Mesenchymal stem cell (in vitro differentiated cells and primary cell): ENCODE measurements around the gene POLR2E.

Source experiments
- DNase-seq: peaks from one replicate; pipeline ENCODE4 v3.0.0-alpha.2; 2013
- H2AFZ ChIP-seq: one replicate; pipeline ENCODE4 v1.6.1; 2013; ENCODE audit warnings: low read depth, mild to moderate bottlenecking, control low read depth, inconsistent platforms, low read length, moderate library complexity
- H2AK5ac ChIP-seq: 2 replicates; pipeline ENCODE4 v1.6.1; 2013; ENCODE audit warnings: low read length, moderate library complexity, mild to moderate bottlenecking, inconsistent platforms; ENCODE audit not compliant: severe bottlenecking
- H2BK120ac ChIP-seq: one replicate; pipeline ENCODE4 v1.6.1; 2013; ENCODE audit warnings: low read depth, mild to moderate bottlenecking, inconsistent platforms, low read length, moderate library complexity
- H2BK12ac ChIP-seq, 2 experiments: one replicate each; pipeline ENCODE4 v1.6.1; 2013; ENCODE audit warnings: inconsistent platforms in 2 of 2, low read length in 2 of 2, mild to moderate bottlenecking in 2 of 2, moderate library complexity in 2 of 2, control low read depth in 1 of 2
- H2BK15ac ChIP-seq: one replicate; pipeline ENCODE4 v1.6.1; 2013; ENCODE audit warnings: mild to moderate bottlenecking, low read depth, inconsistent platforms; ENCODE audit not compliant: poor library complexity, severe bottlenecking
- H2BK5ac ChIP-seq: 2 replicates; pipeline ENCODE4 v1.6.1; 2013; ENCODE audit warnings: low read depth, mild to moderate bottlenecking, low read length, control low read depth, inconsistent platforms; ENCODE audit not compliant: poor library complexity, severe bottlenecking
- H3K14ac ChIP-seq, 2 experiments: one replicate each; pipeline ENCODE4 v1.6.1; 2013; ENCODE audit warnings: inconsistent platforms in 2 of 2, low read length in 2 of 2, control low read depth in 1 of 2, mild to moderate bottlenecking in 1 of 2, moderate library complexity in 1 of 2
- H3K18ac ChIP-seq, 2 experiments: one replicate each; pipeline ENCODE4 v1.6.1; 2013; ENCODE audit warnings: inconsistent platforms in 2 of 2, low read length in 2 of 2, control low read depth in 1 of 2, low read depth in 1 of 2, mild to moderate bottlenecking in 1 of 2
- H3K23ac ChIP-seq, 2 experiments: one replicate each; pipeline ENCODE4 v1.6.1; 2013; ENCODE audit warnings: inconsistent platforms in 2 of 2, low read length in 2 of 2, mild to moderate bottlenecking in 2 of 2, moderate library complexity in 2 of 2, control low read depth in 1 of 2
- H3K27ac ChIP-seq: 2 replicates; pipeline ENCODE4 v1.5.1; 2013; ENCODE audit warnings: mild to moderate bottlenecking, moderate library complexity, low read length, control low read depth, inconsistent platforms; ENCODE audit not compliant: poor library complexity, severe bottlenecking
- H3K27me3 ChIP-seq, 2 experiments: 2 replicates each; pipeline versions ENCODE4 v1.6.1 to v1.7.0; 2013; ENCODE audit warnings: low read length in 2 of 2, mild to moderate bottlenecking in 2 of 2, moderate library complexity in 2 of 2, control low read depth in 1 of 2, inconsistent platforms in 1 of 2; ENCODE audit not compliant: control insufficient read depth in 1 of 2, insufficient read depth in 1 of 2
- H3K36me3 ChIP-seq, 2 experiments: 2 replicates each; pipeline versions ENCODE4 v1.6.1 to v1.7.0; 2013; ENCODE audit warnings: low read length in 2 of 2, control low read depth in 1 of 2, inconsistent platforms in 1 of 2, low read depth in 1 of 2, mild to moderate bottlenecking in 1 of 2; ENCODE audit not compliant: insufficient read depth in 2 of 2, control insufficient read depth in 1 of 2
- H3K4ac ChIP-seq, 2 experiments: one replicate each; pipeline ENCODE4 v1.6.1; 2013; ENCODE audit warnings: inconsistent platforms in 2 of 2, low read length in 2 of 2, mild to moderate bottlenecking in 2 of 2, moderate library complexity in 2 of 2, control low read depth in 1 of 2, low read depth in 1 of 2
- H3K4me1 ChIP-seq: 2 replicates; pipeline ENCODE4 v1.6.1; 2013; ENCODE audit warnings: low read depth, low read length, control low read depth; ENCODE audit not compliant: control insufficient read depth, insufficient read depth
- H3K4me2 ChIP-seq: 2 replicates; pipeline ENCODE4 v1.6.1; 2013; ENCODE audit warnings: low read length, mild to moderate bottlenecking, inconsistent platforms; ENCODE audit not compliant: poor library complexity, severe bottlenecking
- H3K4me3 ChIP-seq, 2 experiments: 2 replicates each; pipeline versions ENCODE4 v1.5.1 to v1.7.0; 2013; ENCODE audit warnings: low read length in 2 of 2, mild to moderate bottlenecking in 2 of 2, control low read depth in 1 of 2, low read depth in 1 of 2; ENCODE audit not compliant: insufficient read depth in 1 of 2
- H3K79me1 ChIP-seq: replicated peaks from 2 replicates; pipeline ENCODE4 v1.6.1; 2013; ENCODE audit warnings: mild to moderate bottlenecking, control low read depth, low read length, inconsistent platforms; ENCODE audit not compliant: poor library complexity, severe bottlenecking
- H3K9ac ChIP-seq: 2 replicates; pipeline ENCODE4 v1.7.0; 2013; ENCODE audit warnings: mild to moderate bottlenecking, low read length, moderate library complexity
- H3K9me3 ChIP-seq: 2 replicates; pipeline ENCODE4 v1.7.0; 2013; ENCODE audit warnings: mild to moderate bottlenecking, low read length; ENCODE audit not compliant: control insufficient read depth
- H4K8ac ChIP-seq: one replicate; pipeline ENCODE4 v1.6.1; 2013; ENCODE audit warnings: inconsistent platforms, mild to moderate bottlenecking, low read length, moderate library complexity
- H4K91ac ChIP-seq: one replicate; pipeline ENCODE4 v1.6.1; 2013; ENCODE audit warnings: mild to moderate bottlenecking, low read length, inconsistent platforms
- WGBS: methylation state at CpG from one replicate; pipeline ENCODE4 v1.1.7; 2013; ENCODE audit warnings: mixed read lengths; 5-methylcytosine and 5-hydroxymethylcytosine counted together

Gene POLR2E

GRCh38 chr19:1074544-1075283 is 20.5 kb downstream of the POLR2E start:
- H3K27ac ChIP-seq: no peak overlapping the region
- 95% methylated on average over 51 of the region's 54 CpGs for WGBS
- H3K27me3 ChIP-seq: peaks cover 21 to 32% of the 10 kb centered on the region in 2 experiments
- H2BK5ac ChIP-seq: no peak overlapping the region
- H3K14ac ChIP-seq: no peak overlapping the region
- no peak overlapping the region for H2BK15ac ChIP-seq
- no peak overlapping the region for H2AFZ ChIP-seq
- no peaks in the 10 kb centered on the region for H3K79me1 ChIP-seq
- no peak overlapping the region for H3K9ac ChIP-seq
- H3K18ac ChIP-seq: no peak overlapping the region
- no peaks in the 10 kb centered on the region for H3K9me3 ChIP-seq
- no peak overlapping the region for H4K91ac ChIP-seq
- peaks cover 21% of the 10 kb centered on the region for H3K4me1 ChIP-seq
- no peak overlapping the region for H3K4ac ChIP-seq
- H3K4me2 ChIP-seq: no peak overlapping the region
- no peak overlapping the region for H3K23ac ChIP-seq
- H2BK120ac ChIP-seq: no peak overlapping the region
- DNase-seq: no peak
- no peaks in the 10 kb centered on the region for H3K36me3 ChIP-seq
- H4K8ac ChIP-seq: no peak overlapping the region
- no peak overlapping the region for H3K4me3 ChIP-seq
- no peak overlapping the region for H2BK12ac ChIP-seq
- H2AK5ac ChIP-seq: no peak overlapping the region

GRCh38 chr19:1073956-1074517 is 21.1 kb downstream of the POLR2E start:
- Histone ChIP-seq H2BK15ac (no peak overlapping the region), H2AK5ac (no peak overlapping the region), H3K23ac (no peak overlapping the region), H3K18ac (no peak overlapping the region), H2AFZ (no peak overlapping the region), H3K27me3 (peaks cover 27 to 38% of the 10 kb centered on the region in 2 experiments), H4K8ac (no peak overlapping the region), H4K91ac (no peak overlapping the region), H3K4me2 (no peak overlapping the region), H3K14ac (no peak overlapping the region), H3K36me3 (no peaks in the 10 kb centered on the region), H3K4me1 (peaks cover 21% of the 10 kb centered on the region), H2BK5ac (no peak overlapping the region), H2BK120ac (no peak overlapping the region), H3K79me1 (no peaks in the 10 kb centered on the region), H3K9ac (no peak overlapping the region), H3K27ac (no peak overlapping the region), H2BK12ac (no peak overlapping the region), H3K4me3 (no peak overlapping the region), H3K4ac (no peak overlapping the region), H3K9me3 (no peaks in the 10 kb centered on the region)
- no peak for DNase-seq
- WGBS: 93% methylated on average over 28 of the region's 28 CpGs

DNA sequence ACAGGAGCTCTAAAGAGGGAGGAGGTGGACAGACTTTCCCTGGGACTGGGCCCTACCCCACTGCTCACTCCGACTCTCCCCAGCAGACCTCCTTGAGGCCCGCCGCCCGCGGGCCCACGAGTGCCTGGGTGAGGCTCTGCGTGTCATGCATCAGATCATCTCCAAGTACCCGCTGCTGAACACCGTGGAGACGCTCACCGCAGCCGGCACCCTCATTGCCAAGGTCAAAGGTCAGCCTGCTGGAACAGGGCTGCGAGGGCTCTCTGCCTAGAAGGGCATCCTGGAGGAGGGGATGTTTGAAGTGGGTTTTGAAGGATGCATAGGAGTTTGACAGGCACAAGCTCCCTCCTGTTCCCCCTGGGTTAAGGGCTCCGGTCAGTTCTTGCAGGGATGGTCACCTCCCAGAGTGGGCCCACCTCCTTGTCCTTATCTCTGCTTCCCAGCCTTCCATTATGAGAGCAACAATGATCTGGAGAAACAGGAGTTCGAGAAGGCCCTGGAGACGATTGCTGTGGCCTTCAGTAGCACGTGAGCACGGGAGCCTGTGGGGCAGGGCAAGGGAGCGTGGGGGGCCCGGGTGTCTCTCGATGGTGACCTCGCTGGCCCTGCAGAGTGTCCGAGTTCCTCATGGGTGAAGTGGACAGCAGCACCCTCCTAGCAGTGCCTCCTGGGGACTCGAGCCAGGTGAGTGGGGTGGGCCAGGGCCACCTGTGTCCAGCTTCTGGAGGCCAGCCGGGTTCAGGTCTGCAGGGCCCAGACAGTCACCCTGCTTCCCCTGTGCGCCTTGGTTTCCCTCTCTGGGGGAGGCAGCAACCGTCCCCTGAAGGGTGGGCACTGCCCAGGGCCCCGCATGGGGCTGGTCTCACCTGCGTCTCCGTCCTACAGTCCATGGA is 21.9 kb downstream of the POLR2E start:
- no peak overlapping the region for H2BK5ac ChIP-seq
- H3K79me1 ChIP-seq: no peaks in the 10 kb centered on the region
- H3K23ac ChIP-seq: no peak overlapping the region
- no peak overlapping the region for H2BK15ac ChIP-seq
- H3K9ac ChIP-seq: no peak overlapping the region
- WGBS: 89% methylated on average over 30 of the region's 30 CpGs
- no peaks in the 10 kb centered on the region for H3K36me3 ChIP-seq
- peaks cover 21% of the 10 kb centered on the region for H3K4me1 ChIP-seq
- H3K4ac ChIP-seq: no peak overlapping the region
- no peak overlapping the region for H2AFZ ChIP-seq
- H3K4me3 ChIP-seq: no peak overlapping the region
- H3K14ac ChIP-seq: no peak overlapping the region
- no peak overlapping the region for H4K8ac ChIP-seq
- no peak for DNase-seq
- H2BK12ac ChIP-seq: no peak overlapping the region
- no peak overlapping the region for H4K91ac ChIP-seq
- no peak overlapping the region for H2AK5ac ChIP-seq
- H3K18ac ChIP-seq: no peak overlapping the region
- H3K27me3 ChIP-seq: peaks cover 33 to 46% of the 10 kb centered on the region in 2 experiments
- H3K9me3 ChIP-seq: no peaks in the 10 kb centered on the region
- no peak overlapping the region for H3K27ac ChIP-seq
- no peak overlapping the region for H3K4me2 ChIP-seq
- H2BK120ac ChIP-seq: no peak overlapping the region
